Esophagus mucosa (tissue), 1 donor: ENCODE results near the gene NSD1. TPM values are rescaled to one million over a fixed set of nuclear protein-coding genes. Genes with fewer than 3 reads are reported as not detected.

Source experiments
- ATAC-seq: fragments of 200-7000 bp; cut with Tn5 transposase; one replicate; pipeline ENCODE4 v1.9.1; 2020
- total RNA-seq: library from RNA; stranded (reverse); gene quantifications from one replicate; pipeline ENCODE4 v1.2.4, GENCODE V29; 2023
- donor health status: DM: yes; HTN: yes; CAD: no.

The NSD1 gene
- total RNA-seq, 1 donor from 2014 or later: 53.8 TPM

GRCh38 chr5:177098470-177099141 is 35.0 kb upstream of the NSD1 start:
- no peak for ATAC-seq

- no peak for ATAC-seq
These were observed 34.0 kb upstream of the NSD1 start for GRCh38 chr5:177099422-177100093.

- ATAC-seq: peak; percentile 17
These were observed 32.9 kb upstream of the NSD1 start for GRCh38 chr5:177100714-177101121.

- ATAC-seq: no peak
These were observed 29.9 kb upstream of the NSD1 start for GRCh38 chr5:177103523-177104253.

- ATAC-seq: peak; percentile 29
These were observed 27.7 kb upstream of the NSD1 start for GRCh38 chr5:177105691-177106476.

GRCh38 chr5:177107159-177107558 is 26.4 kb upstream of the NSD1 start:
- no peak for ATAC-seq

- no peak for ATAC-seq
These were observed 23.8 kb upstream of the NSD1 start for GRCh38 chr5:177109810-177110209.

- ATAC-seq: peak; percentile 45
These were observed 21.7 kb upstream of the NSD1 start for GRCh38 chr5:177111720-177112394.

GRCh38 chr5:177112589-177113220 is 20.9 kb upstream of the NSD1 start:
- no peak for ATAC-seq

GRCh38 chr5:177113566-177114424 is 19.8 kb upstream of the NSD1 start:
- ATAC-seq: peak; percentile 77

GRCh38 chr5:177116631-177117373 is 16.8 kb upstream of the NSD1 start:
- ATAC-seq: peak; percentile 84

- no peak for ATAC-seq
These were observed 16.0 kb upstream of the NSD1 start for GRCh38 chr5:177117441-177118045.

GRCh38 chr5:177122566-177122965 is 11.0 kb upstream of the NSD1 start:
- ATAC-seq: no peak

- ATAC-seq: no peak
These were observed 9.6 kb upstream of the NSD1 start for GRCh38 chr5:177123789-177124485.

GRCh38 chr5:177124486-177124991 is 9.0 kb upstream of the NSD1 start:
- ATAC-seq: peak; percentile 53

- ATAC-seq: no peak
These were observed 6.8 kb upstream of the NSD1 start for GRCh38 chr5:177126771-177127170.

GRCh38 chr5:177128551-177128981 is 5.0 kb upstream of the NSD1 start:
- ATAC-seq: no peak

GRCh38 chr5:177130211-177131018 is 3.2 kb upstream of the NSD1 start:
- no peak for ATAC-seq
